Measurements from ENCODE around the gene NUP210L. TPM values are rescaled to one million over a fixed set of nuclear protein-coding genes. Genes with fewer than 3 reads are reported as not detected.

Gene NUP210L
- polyA plus RNA-seq, 3 donors = 0.03 TPM; not detected in 2

DNA sequence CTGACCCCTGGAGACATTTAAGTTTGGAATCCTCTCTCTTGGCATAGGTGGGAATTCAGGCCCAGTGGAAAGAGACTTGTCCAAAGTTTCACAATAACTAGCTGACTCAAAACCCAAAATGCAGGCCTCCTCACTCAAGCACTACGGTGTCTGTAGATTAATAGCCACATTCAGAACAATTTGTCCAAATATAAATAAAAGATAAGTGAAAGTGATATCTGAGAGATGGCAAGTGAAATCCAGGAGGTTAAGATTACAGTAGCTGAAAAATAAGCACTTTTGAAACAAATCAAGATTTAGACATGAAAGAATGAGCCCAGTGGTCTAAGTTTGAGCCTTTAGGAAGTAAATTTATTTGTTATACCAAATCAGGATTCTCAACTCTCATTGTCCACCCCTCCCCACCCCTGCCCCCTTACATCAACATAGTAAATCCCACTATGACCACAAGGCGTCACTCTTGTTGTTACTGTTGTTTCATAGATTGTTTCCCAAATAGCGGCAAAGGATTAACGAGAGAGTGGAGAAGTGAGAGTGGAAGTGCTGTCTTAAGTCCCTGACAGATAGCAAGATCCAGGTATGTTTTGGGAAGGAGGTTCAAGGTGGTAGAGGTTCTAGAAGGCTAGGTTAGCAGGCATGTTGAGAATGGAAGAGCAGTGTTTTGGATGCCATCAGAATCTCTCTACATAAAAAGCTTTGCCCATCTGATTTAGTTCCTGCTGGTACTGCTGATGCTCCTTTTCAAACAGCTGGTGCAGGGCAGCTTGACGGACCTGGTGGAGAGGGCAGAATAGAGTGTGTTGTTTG lies 44.1 kb upstream of the NUP210L start:
- Mint-ChIP-seq H3K27ac (no peak overlapping the region), H3K4me3 (no peak overlapping the region), H3K9me3 (no peaks in the 10 kb centered on the region), H3K4me1 (peaks cover 12% of the 10 kb centered on the region), H3K36me3 (no peaks in the 10 kb centered on the region), H3K27me3 (ENCODE audit: low read depth in 3 of 3) (peaks cover 0 to 1% (median 1%) of the 10 kb centered on the region in 3 donors)
- no peak overlapping the region for H3K27ac ChIP-seq (ENCODE audit: low read depth in 1 of 2, low read length in 2 of 2)
- intact Hi-C loops (cut with micrococcal nuclease) = loop anchor here in 1 of 2 donors (5.0 kb wide), 1 partner anchor 73 kb away; the partner anchor contains the start of gene HAX1
- peaks cover 6 to 16% of the 10 kb centered on the region in 2 donors for H3K4me1 ChIP-seq (ENCODE audit: control insufficient read depth in 1 of 2, insufficient read depth in 2 of 2, low read length in 2 of 2)
- TF ChIP-seq, protein P1, sequence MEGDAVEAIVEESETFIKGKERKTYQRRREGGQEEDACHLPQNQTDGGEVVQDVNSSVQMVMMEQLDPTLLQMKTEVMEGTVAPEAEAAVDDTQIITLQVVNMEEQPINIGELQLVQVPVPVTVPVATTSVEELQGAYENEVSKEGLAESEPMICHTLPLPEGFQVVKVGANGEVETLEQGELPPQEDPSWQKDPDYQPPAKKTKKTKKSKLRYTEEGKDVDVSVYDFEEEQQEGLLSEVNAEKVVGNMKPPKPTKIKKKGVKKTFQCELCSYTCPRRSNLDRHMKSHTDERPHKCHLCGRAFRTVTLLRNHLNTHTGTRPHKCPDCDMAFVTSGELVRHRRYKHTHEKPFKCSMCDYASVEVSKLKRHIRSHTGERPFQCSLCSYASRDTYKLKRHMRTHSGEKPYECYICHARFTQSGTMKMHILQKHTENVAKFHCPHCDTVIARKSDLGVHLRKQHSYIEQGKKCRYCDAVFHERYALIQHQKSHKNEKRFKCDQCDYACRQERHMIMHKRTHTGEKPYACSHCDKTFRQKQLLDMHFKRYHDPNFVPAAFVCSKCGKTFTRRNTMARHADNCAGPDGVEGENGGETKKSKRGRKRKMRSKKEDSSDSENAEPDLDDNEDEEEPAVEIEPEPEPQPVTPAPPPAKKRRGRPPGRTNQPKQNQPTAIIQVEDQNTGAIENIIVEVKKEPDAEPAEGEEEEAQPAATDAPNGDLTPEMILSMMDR (IDR thresholded peaks at IDR 0.05) = peak; percentile 71
- no peak overlapping the region for H3K4me3 ChIP-seq (replicated peaks in 1 of 3; ENCODE audit: low read depth in 2 of 3, low read length in 3 of 3)
- WGBS (ENCODE audit: insufficient coverage) = 0% methylated on average over 1 of the region's 5 CpGs
- no peaks in the 10 kb centered on the region for H3K9me3 ChIP-seq (replicated peaks in 1 of 2; ENCODE audit: control insufficient read depth in 1 of 2, insufficient read depth in 1 of 2, low read length in 2 of 2)
- H3K27me3 ChIP-seq (ENCODE audit: control insufficient read depth in 2 of 2, insufficient read depth in 2 of 2, low read length in 2 of 2) = no peaks in the 10 kb centered on the region
- H3K36me3 ChIP-seq (replicated peaks in 1 of 2; ENCODE audit: control insufficient read depth in 1 of 2, insufficient read depth in 2 of 2, low read length in 2 of 2) = no peaks in the 10 kb centered on the region
- peak overlapping the region; percentile 29 for H3K4me2 ChIP-seq (replicated peaks; ENCODE audit: extremely low read depth, low read length, poor library complexity, severe bottlenecking)
- peak; percentile 44 to 72 (median 63) for DNase-seq
- H3K9ac ChIP-seq (ENCODE audit: insufficient read depth, low read length, poor library complexity, severe bottlenecking) = no peak overlapping the region
- H2AFZ ChIP-seq (ENCODE audit: insufficient read depth, low read depth, low read length, poor library complexity, severe bottlenecking) = peak overlapping the region; percentile 60
- no peaks in the 10 kb centered on the region for H4K20me1 ChIP-seq (ENCODE audit: insufficient read depth, low read length)
- H3K79me2 ChIP-seq (ENCODE audit: insufficient read depth, low read length) = no peaks in the 10 kb centered on the region

DNA sequence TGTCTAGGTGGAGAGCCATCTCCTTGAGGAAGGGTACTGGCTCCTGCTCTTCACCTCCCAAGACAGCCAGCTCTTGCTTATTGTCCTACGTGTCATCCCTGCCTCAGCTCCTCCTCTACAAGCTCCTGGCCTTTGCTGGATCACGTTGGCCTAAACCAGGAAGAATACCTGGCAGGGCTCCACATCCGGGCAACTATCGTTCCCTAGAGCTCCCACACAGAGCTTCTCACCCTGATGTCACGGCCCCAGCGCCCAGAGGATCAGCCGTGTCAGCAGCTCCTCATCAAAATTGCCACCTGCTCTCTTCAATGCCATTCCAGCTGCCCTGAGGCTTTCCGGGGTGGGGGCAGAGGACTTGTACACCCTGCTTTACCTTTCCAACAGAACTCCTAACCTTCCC lies 38.9 kb upstream of the NUP210L start:
- Histone ChIP-seq H3K9ac (ENCODE audit: insufficient read depth, low read length, poor library complexity, severe bottlenecking) (peak overlapping the region; percentile 7), H3K27me3 (ENCODE audit: control insufficient read depth in 2 of 2, insufficient read depth in 2 of 2, low read length in 2 of 2) (no peaks in the 10 kb centered on the region), H3K4me2 (replicated peaks; ENCODE audit: extremely low read depth, low read length, poor library complexity, severe bottlenecking) (peak overlapping the region; percentile 16), H3K9me3 (replicated peaks in 1 of 2; ENCODE audit: control insufficient read depth in 1 of 2, insufficient read depth in 1 of 2, low read length in 2 of 2) (no peaks in the 10 kb centered on the region), H2AFZ (ENCODE audit: insufficient read depth, low read depth, low read length, poor library complexity, severe bottlenecking) (peak overlapping the region; percentile 62), H3K79me2 (ENCODE audit: insufficient read depth, low read length) (no peaks in the 10 kb centered on the region), H3K4me1 (ENCODE audit: control insufficient read depth in 1 of 2, insufficient read depth in 2 of 2, low read length in 2 of 2) (peaks cover 26 to 35% of the 10 kb centered on the region in 2 donors), H3K36me3 (replicated peaks in 1 of 2; ENCODE audit: control insufficient read depth in 1 of 2, insufficient read depth in 2 of 2, low read length in 2 of 2) (no peaks in the 10 kb centered on the region), H4K20me1 (ENCODE audit: insufficient read depth, low read length) (no peaks in the 10 kb centered on the region), H3K4me3 (replicated peaks in 1 of 3; ENCODE audit: low read depth in 2 of 3, low read length in 3 of 3) (no peak overlapping the region), H3K27ac (ENCODE audit: low read depth in 1 of 2, low read length in 2 of 2) (no peak overlapping the region)
- Mint-ChIP-seq H3K4me1 (peaks cover 42% of the 10 kb centered on the region), H3K27me3 (ENCODE audit: low read depth in 3 of 3) (peaks cover 0 to 2% (median 2%) of the 10 kb centered on the region in 3 donors), H3K27ac (peak overlapping the region in 2 of 7 donors; percentile 58 to 63), H3K4me3 (peak overlapping the region in 1 of 2 donors; percentile 80), H3K9me3 (no peaks in the 10 kb centered on the region), H3K36me3 (no peaks in the 10 kb centered on the region)
- intact Hi-C loops (cut with micrococcal nuclease) = no loop called here
- TF ChIP-seq, protein P1 (IDR thresholded peaks at IDR 0.05) = no peak
- no peak for DNase-seq
- WGBS (ENCODE audit: insufficient coverage) = 67% methylated on average over 8 of the region's 8 CpGs

All from CD14-positive monocyte (primary cell).